Measurements from ENCODE around the gene INSM2.

Gene INSM2

DNA sequence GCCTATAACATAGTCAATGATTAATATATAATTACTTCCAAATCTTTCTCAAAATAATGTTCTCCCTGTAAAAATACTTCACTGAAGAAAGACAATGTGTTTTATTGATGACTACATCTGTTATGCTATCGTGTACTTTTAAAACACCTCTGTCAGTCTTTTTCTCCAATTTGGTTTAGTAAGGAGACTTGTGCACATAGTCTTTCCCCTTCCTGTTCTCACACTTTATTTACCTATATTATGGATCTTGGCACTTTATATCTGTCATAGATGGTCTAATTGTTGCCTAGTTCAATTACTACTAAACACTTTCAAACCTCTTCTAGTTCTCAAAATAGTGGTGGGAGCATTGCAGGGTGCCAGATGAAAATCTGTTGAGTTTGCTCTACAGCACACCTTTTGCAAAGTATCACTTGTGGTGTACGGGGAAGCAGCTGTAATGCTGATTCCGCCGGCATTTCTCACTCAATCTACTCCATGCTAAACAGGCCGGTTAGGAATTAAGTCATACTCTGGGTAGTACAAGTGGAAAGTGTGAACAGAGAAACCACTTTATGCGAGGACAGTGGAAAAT is 1.1 kb upstream of the INSM2 start:
- Histone ChIP-seq H3K79me2 (ENCODE audit: insufficient read depth, low read length) (no peaks in the 10 kb centered on the region), H3K9ac (ENCODE audit: low read length) (peak overlapping the region; percentile 44; the same call in 1 of the 2 replicates), H4K20me1 (ENCODE audit: insufficient read depth, low read length) (no peaks in the 10 kb centered on the region), H3K9me2 (ENCODE audit: low read depth, low read length) (no peaks in the 10 kb centered on the region), H3K27ac (ENCODE audit: low read depth, low read length, poor library complexity, severe bottlenecking) (no peak overlapping the region), H3K27me3 (ENCODE audit: insufficient read depth, low read length) (no peaks in the 10 kb centered on the region), H3K9me3 (ENCODE audit: low read length) (no peaks in the 10 kb centered on the region), H3K4me2 (ENCODE audit: low read length) (peak overlapping the region; percentile 79), H3K4me1 (ENCODE audit: insufficient read depth, low read length, severe bottlenecking) (peaks cover 12% of the 10 kb centered on the region), H3F3A (ENCODE audit: insufficient read depth, low read length) (no peaks in the 10 kb centered on the region), H3K4me3 (ENCODE audit: low read depth, low read length, poor library complexity, severe bottlenecking) (peak overlapping the region; percentile 69), H3K36me3 (ENCODE audit: insufficient read depth, low read length) (no peaks in the 10 kb centered on the region), H2AFZ (ENCODE audit: low read length) (no peak overlapping the region)
- TF ChIP-seq, protein P1, sequence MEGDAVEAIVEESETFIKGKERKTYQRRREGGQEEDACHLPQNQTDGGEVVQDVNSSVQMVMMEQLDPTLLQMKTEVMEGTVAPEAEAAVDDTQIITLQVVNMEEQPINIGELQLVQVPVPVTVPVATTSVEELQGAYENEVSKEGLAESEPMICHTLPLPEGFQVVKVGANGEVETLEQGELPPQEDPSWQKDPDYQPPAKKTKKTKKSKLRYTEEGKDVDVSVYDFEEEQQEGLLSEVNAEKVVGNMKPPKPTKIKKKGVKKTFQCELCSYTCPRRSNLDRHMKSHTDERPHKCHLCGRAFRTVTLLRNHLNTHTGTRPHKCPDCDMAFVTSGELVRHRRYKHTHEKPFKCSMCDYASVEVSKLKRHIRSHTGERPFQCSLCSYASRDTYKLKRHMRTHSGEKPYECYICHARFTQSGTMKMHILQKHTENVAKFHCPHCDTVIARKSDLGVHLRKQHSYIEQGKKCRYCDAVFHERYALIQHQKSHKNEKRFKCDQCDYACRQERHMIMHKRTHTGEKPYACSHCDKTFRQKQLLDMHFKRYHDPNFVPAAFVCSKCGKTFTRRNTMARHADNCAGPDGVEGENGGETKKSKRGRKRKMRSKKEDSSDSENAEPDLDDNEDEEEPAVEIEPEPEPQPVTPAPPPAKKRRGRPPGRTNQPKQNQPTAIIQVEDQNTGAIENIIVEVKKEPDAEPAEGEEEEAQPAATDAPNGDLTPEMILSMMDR (IDR thresholded peaks at IDR 0.05; ENCODE audit: low read length) = no peak
- no peak for TF ChIP-seq EZH2 (IDR thresholded peaks at IDR 0.05; ENCODE audit: borderline replicate concordance, low read length)

DNA sequence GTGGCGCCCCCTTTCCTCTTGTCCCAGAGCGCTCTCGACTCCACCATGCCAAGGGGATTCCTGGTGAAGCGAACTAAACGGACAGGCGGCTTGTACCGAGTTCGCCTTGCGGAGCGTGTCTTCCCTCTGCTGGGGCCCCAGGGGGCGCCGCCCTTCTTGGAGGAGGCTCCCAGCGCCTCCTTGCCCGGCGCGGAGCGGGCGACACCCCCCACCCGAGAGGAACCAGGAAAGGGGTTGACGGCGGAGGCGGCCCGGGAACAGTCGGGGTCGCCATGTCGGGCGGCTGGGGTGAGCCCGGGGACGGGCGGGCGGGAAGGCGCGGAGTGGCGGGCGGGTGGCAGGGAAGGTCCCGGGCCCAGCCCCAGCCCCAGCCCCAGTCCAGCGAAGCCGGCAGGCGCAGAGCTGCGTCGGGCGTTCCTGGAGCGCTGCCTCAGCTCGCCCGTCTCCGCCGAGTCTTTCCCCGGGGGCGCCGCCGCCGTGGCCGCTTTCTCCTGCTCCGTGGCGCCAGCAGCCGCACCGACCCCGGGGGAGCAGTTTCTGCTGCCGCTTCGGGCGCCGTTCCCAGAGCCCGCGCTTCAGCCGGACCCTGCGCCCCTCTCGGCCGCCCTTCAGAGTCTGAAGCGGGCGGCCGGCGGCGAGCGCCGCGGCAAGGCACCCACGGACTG is 376 bp downstream of the INSM2 start:
- H3F3A ChIP-seq (ENCODE audit: insufficient read depth, low read length) = no peaks in the 10 kb centered on the region
- no peak overlapping the region for H3K27ac ChIP-seq (ENCODE audit: low read depth, low read length, poor library complexity, severe bottlenecking)
- H3K9ac ChIP-seq (ENCODE audit: low read length) = peak overlapping the region; percentile 13; the same call in 1 of the 2 replicates
- no peak overlapping the region for H2AFZ ChIP-seq (ENCODE audit: low read length)
- H3K9me3 ChIP-seq (ENCODE audit: low read length) = no peaks in the 10 kb centered on the region
- H4K20me1 ChIP-seq (ENCODE audit: insufficient read depth, low read length) = no peaks in the 10 kb centered on the region
- H3K27me3 ChIP-seq (ENCODE audit: insufficient read depth, low read length) = no peaks in the 10 kb centered on the region
- no peaks in the 10 kb centered on the region for H3K79me2 ChIP-seq (ENCODE audit: insufficient read depth, low read length)
- peaks cover 12% of the 10 kb centered on the region for H3K4me1 ChIP-seq (ENCODE audit: insufficient read depth, low read length, severe bottlenecking)
- H3K4me3 ChIP-seq (ENCODE audit: low read depth, low read length, poor library complexity, severe bottlenecking) = peak overlapping the region; percentile 69
- no peaks in the 10 kb centered on the region for H3K9me2 ChIP-seq (ENCODE audit: low read depth, low read length)
- H3K4me2 ChIP-seq (ENCODE audit: low read length) = peak overlapping the region; percentile 79
- no peaks in the 10 kb centered on the region for H3K36me3 ChIP-seq (ENCODE audit: insufficient read depth, low read length)
- no peak for TF ChIP-seq EZH2 (IDR thresholded peaks at IDR 0.05; ENCODE audit: borderline replicate concordance, low read length)
- TF ChIP-seq, protein P1 (IDR thresholded peaks at IDR 0.05; ENCODE audit: low read length) = no peak

DNA sequence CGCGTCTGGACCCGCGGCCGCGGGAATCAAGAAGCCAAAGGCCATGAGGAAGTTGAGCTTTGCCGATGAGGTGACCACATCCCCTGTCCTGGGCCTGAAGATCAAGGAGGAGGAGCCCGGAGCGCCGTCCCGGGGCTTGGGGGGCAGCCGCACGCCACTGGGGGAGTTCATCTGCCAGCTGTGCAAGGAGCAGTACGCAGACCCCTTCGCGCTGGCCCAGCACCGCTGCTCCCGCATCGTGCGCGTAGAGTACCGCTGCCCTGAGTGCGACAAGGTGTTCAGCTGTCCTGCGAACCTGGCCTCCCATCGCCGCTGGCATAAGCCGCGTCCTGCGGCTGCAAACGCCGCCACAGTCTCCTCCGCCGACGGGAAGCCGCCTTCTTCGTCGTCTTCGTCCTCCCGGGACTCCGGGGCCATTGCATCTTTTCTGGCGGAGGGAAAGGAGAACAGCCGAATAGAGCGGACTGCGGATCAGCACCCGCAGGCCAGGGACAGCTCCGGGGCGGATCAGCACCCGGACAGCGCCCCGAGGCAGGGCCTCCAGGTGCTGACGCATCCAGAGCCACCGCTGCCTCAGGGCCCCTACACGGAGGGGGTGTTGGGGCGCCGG is 1.0 kb downstream of the INSM2 start:
- peak overlapping the region; percentile 79 for H3K4me2 ChIP-seq (ENCODE audit: low read length)
- H3K4me1 ChIP-seq (ENCODE audit: insufficient read depth, low read length, severe bottlenecking) = peaks cover 12% of the 10 kb centered on the region
- no peaks in the 10 kb centered on the region for H3K36me3 ChIP-seq (ENCODE audit: insufficient read depth, low read length)
- no peaks in the 10 kb centered on the region for H3K9me3 ChIP-seq (ENCODE audit: low read length)
- no peaks in the 10 kb centered on the region for H3F3A ChIP-seq (ENCODE audit: insufficient read depth, low read length)
- TF ChIP-seq, protein P1 (IDR thresholded peaks at IDR 0.05; ENCODE audit: low read length) = no peak
- TF ChIP-seq EZH2 (IDR thresholded peaks at IDR 0.05; ENCODE audit: borderline replicate concordance, low read length) = no peak
- H3K4me3 ChIP-seq (ENCODE audit: low read depth, low read length, poor library complexity, severe bottlenecking) = peak overlapping the region; percentile 69
- H2AFZ ChIP-seq (ENCODE audit: low read length) = no peak overlapping the region
- H3K9me2 ChIP-seq (ENCODE audit: low read depth, low read length) = no peaks in the 10 kb centered on the region
- H3K27me3 ChIP-seq (ENCODE audit: insufficient read depth, low read length) = no peaks in the 10 kb centered on the region
- H3K27ac ChIP-seq (ENCODE audit: low read depth, low read length, poor library complexity, severe bottlenecking) = no peak overlapping the region
- H4K20me1 ChIP-seq (ENCODE audit: insufficient read depth, low read length) = no peaks in the 10 kb centered on the region
- no peak overlapping the region; the same call in 1 of the 2 replicates for H3K9ac ChIP-seq (ENCODE audit: low read length)
- H3K79me2 ChIP-seq (ENCODE audit: insufficient read depth, low read length) = no peaks in the 10 kb centered on the region
